ENCODE data around the gene COL18A1.
"Not testable (repeated sequence)": the region's sequence is repeated elsewhere in the genome, so short reads cannot be mapped to it uniquely, and the experiment has no call there.

COL18A1 gene

GRCh38 chr21:45550522-45551210 lies 145.7 kb downstream of the COL18A1 start:
- DNase-seq, result no peak

DNA sequence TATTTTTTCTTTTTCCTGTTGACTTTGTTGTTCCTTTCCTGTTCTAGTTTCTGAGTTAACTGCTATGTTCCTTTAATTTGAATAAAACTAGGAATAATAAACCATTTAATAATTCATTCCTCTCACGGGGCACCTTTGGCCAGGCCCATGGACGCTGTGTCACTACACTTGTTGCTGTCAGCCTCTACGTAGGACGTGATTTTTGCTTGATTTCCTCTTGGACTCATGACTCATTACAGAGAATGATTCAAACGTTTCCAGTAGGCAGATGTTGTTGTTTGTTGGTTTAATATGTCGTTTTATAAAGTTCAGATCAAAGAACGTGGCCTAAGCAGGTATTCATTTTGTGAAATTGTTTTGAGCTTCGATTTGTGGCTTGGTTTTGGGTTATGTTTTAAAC lies 146.4 kb downstream of the COL18A1 start:
- peak; percentile 13 for DNase-seq

- DNase-seq, result no peak
Observed at GRCh38 chr21:45551783-45552695, 147.1 kb downstream of the COL18A1 start.

DNA sequence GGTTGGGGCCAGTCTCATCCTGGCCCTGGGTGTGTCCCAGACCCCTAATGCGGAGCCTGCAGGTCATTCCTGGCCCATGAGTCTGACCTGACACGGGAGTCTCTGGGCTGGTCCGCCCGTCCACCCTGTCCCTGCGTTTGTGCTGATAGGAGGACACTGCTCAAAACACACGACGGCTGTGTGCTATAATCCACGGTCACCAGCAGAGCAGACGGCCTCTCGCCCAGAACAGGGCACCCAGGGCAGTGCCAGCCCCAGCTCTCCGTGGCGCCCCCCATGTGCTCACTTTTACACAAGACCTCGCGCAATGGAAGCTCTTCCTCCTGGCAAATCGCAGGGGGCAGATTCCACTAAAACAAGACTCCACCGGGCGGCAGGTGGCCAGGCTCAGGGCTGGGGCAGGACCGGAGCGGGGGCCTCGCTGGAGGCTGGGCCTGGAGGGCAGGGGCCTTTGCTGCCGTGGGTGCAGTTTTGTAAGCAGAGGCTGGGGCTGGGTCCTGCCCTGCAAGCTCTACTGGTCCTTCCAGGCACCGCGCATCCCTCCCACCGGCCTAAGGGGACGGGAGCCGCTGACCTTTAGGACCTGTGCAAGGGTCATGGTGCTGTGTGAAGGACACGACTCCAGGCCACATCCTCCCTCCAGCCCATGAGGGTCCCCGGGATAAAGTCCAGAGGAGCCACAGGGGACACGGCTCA lies 147.9 kb downstream of the COL18A1 start:
- DNase-seq, result no peak

DNA sequence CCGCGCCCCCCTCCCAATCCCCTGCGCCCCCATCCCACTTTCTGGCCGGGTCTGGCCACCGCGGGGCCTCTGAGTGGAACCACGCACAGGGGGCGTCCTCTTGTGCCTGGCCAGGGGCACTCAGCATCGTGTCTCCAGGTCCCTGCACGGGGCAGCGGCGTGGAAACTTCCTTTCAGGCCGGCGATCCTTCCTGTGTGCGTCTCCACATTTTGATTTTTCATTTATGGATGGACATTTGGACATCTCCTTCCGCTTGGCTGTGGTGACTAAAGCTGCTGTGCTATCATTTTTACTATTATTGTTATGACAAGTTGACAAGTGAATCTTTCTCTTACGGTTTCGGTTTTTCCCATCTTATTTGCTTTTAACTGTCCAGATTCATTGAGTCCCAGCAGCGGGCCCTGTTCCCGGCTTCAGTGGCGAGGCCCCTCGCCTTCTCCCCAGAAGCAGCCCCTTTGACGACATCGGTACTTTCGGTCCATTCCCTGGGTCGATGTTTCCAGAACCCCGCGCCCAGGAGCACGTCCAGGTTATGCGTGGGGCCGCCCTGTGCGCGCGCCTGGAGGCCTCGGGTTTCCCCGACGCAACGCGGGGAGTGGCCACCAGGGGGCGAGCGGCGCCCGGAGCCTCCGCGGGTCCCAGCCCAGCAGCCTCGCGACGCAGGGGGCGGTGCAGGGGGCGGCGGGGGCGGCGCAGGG lies 149.7 kb downstream of the COL18A1 start:
- peak; percentile 30 for DNase-seq

DNA sequence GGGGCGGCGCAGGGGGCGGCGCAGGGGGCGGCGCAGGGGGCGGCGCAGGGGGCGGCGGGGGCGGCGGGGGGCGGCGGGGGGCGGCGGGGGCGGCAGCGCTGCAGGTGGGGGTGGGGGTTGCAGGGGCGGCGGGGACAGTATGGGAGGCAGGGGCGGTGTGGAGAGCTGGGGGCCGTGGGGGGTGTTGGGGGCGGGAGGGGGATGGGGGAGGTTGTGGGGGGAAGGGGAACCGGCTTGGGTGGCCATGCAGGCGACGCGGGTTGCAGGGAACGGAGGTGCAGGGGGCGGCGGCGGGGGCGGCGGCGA lies 150.2 kb downstream of the COL18A1 start:
- no peak for DNase-seq

- peak; percentile 46 for DNase-seq
Observed at GRCh38 chr21:45555557-45556301, 150.8 kb downstream of the COL18A1 start.

DNA sequence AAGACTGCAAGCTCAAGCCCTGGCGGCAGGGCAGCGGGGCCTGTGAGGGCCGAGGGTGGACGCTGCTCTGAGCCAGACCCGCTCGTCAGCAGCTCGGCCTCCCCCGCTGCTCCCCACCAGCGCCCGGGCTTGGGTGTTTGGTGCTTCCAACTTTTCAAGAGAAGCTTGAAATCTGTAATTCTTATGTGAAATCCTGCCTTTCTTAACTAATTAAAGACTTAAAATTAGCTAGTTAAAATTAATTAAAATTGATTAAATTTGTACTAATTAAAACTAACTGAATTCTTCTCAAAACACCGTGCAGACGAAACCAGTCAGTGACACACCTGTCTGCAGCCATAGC lies 151.3 kb downstream of the COL18A1 start:
- DNase-seq, result no peak

DNA sequence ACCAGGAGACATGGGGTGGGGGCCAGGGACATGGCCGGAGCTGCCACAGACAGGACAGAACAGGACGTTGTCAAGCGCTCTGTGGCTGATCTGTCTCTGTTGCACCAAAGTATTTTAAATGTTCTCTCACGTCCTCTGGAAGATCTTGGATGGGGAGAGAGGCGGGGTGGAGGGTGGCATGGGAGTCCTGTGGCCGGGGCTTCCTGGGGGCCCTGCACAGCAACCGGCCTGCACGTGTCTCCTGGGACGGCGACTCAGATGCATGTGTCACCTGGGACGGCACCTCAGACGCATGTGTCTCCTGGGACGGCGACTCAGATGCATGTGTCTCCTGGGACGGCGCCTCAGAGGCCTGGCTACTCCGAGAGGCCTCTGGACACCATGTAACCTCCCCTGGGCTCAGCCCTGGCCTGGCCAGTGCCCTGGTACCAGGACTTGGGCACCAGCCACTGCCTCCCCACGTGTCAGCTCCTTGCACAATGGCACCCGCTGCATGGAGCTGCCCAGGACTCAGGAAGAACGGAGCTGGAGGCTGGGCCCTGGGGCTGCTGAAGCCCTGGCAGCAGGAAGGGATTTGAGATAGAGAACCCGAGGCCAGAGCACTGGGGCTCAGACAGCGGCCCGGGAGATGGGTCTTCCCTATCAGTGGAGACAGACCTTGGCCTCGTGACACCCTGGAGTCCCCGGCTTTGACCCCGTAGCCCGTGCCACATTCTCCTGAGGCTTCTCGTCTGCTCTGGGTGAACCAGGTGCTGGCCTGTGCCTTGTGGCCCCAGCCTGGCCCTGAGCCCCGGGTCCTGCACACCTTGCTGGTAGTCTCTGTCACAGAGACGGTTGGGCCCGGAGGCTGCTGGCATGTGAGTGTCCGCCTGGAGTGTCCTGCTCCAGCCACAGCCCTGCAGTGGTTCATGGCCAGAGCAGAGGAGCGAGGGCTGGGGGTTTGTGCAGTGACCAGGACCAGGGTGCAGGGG lies 152.0 kb downstream of the COL18A1 start:
- DNase-seq, result no peak

- no peak for DNase-seq
Observed at GRCh38 chr21:45557616-45558043, 152.7 kb downstream of the COL18A1 start.

- no peak for DNase-seq
Observed at GRCh38 chr21:45558044-45558721, 153.2 kb downstream of the COL18A1 start.

GRCh38 chr21:45559216-45560105 lies 154.5 kb downstream of the COL18A1 start:
- no peak for DNase-seq

- DNase-seq, result no peak
Observed at GRCh38 chr21:45560106-45561021, 155.4 kb downstream of the COL18A1 start.

DNA sequence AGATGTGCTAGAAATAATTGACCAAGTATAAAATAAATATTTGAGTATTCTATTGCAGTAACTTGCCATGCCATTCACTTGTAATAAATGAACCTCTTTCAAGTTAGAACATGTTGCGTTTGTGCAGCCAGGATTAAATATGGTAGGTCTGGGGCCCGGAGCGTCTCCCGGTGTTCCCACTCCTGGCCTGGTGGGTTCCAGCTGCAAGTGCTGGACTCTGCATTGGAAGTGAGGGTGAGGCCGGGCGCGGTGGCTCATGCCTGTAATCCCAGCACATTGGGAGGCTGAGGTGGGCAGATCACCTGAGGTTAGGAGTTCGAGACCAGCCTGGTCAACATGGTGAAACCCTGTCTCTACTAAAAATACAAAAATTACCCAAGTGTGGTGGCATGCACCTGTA lies 156.3 kb downstream of the COL18A1 start:
- DNase-seq, result not testable (repeated sequence)

- no peak for DNase-seq
Observed at GRCh38 chr21:45562402-45562801, 157.4 kb downstream of the COL18A1 start.

DNA sequence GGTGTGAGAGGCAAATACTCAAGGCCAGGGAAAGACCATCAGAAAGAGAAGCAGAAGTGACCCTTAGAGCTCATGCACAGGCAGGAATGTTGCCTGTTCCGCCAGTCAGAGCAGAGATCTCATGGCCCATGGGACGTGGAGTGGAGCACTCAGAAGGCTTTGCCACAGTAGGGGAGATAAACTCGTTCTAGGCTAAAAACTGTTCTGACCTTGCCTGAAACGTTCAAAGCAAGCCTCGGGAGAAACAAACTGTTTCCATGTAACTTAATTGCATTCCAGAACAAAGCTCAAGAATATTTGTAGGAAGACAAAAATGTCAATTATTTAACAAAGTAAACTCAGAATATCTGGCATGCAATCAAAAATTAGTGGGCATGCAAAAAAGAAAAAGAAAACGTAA lies 158.0 kb downstream of the COL18A1 start:
- no peak for DNase-seq

Measured in NCI-H774 (cell line).